Activated T-helper 1 cell treated with Interleukin-2 at 50 U/mL for 16 hours (primary cell): ENCODE results near the gene RNASE3.
"Not testable (repeated sequence)": the region's sequence is repeated elsewhere in the genome, so short reads cannot be mapped to it uniquely, and the experiment has no call there.

Experiments used
- DNase-seq: peaks from one replicate; pipeline ENCODE4 v3.0.0-alpha.2; 2020; ENCODE audit warnings: low read depth

The RNASE3 gene

DNA sequence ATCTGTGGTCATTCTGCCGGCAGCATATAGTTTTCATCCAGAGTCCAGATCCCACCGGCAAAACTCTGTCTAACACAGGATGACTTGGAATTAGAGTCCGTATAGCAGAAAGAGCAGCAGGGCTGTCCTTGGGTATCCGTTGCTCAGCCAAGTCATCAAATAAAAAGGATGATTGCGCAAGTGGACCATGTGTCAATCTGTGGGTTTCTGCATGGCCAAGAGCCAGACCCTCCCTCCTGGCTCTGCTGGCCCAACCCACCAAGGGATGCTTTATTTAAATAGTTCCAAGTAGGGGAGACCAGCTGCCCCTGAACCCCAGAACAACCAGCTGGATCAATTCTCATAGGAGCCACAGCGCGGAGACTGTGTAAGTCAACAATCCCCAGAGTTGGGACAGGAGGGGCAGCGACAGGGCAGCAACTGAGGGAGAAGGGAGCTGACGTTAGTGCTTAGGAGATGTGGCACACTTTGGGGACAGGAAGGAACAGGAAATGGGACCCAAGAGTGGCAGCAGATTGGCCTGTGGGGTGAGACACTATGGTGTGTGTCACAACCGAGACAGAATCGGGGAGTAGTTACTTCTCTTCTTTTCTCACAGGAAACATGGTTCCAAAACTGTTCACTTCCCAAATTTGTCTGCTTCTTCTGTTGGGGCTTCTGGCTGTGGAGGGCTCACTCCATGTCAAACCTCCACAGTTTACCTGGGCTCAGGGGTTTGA is 28.0 kb downstream of the RNASE3 start:
- not testable (repeated sequence) for DNase-seq

DNA sequence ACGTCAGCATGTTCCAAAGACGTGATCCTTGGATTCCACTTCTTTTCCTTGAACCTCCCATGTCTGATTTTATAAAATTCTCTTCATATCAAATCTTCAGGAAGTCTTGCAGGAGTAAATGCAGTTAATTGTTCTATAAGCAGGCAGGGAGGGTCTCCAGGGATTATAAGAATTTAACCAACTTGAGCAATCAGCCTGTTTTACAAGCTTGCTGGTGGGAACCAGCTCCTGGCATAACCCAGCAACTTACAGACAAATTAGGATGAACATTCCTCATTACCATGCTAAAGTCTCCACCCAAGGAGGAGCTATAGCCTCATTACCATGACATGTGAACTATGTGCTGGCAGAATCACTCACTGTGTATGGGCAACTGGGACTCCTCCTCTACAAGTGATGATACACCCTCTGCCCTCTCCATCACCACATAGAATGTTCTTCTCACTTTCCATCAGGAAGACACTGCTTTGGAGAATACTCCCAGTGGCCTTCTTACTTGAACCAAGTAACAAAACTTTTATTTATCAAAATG is 32.6 kb downstream of the RNASE3 start:
- DNase-seq = not testable (repeated sequence)

DNA sequence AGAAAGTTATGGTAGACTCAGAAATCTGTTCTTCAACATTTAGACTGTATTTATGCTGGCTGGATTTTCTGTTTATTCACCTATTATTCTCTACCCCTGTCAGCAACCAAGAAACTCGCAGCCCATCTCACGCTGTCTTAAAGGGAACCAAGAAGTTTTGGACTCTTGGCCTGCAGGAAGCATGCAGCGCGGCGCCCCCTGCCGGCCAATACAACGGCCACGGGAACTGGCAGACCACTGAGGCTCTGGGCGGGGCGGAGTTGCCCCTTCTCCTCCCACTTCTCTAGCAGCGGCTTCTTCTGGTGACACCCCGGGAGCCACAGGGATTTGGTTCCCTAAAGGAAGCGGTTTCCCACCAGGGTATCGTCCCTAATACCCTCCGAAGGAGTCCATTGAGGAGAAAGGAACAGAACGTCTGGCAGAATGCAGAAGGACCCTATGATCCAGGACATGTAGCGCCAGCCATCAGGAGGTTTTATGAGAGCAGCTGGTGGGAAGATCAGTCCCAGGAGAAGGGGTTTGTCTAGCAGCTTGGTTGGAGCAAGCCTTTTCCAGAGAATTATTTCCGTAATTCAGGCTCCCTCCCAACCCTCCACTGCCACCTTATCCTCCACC is 43.1 kb downstream of the RNASE3 start:
- peak; percentile 6 for DNase-seq

DNA sequence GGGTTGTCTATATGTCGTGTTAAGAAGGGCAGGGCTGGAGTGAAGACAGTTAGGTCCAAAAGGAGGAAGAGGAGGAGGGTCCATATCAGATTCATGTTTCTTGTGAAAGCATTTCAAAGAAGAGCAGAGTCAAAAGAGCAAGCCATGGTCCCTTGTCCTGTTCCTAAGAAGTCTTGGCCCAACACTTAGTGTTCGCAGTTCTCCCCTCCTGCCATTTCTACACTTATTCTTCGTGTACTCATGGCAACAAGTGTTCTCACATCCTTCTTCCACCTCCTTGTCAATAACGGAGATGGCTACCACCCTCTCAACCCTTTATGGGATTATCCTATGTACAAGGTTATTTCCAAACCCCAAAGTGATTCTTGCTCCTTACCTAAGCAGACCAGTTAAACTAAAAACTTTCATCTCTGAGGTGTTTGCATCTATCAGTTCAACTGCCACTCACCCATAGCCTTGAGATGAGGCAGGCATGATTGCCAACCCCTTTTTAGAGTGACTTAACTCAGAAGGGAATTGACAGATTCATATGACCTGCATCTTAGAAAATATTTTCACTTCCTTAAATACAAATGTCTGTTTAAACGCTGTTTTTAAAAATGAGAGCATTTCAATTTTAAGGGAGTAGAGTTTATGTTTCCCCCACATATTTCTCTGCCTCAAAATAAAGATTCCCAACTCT is 44.3 kb downstream of the RNASE3 start:
- DNase-seq = no peak
